A549 (cell line): ENCODE measurements around the gene TXNIP. TPM values are rescaled to one million over a fixed set of nuclear protein-coding genes. Genes with fewer than 3 reads are reported as not detected.

ENCODE experiments used
- ATAC-seq, 2 experiments: fragments of 200-7000 bp in 1 of 2; fragments of >200 bp in 1 of 2; cut with Nextera tagmentation in 1 of 2; cut with Tn5 transposase in 1 of 2; 3 replicates each; pipeline versions ENCODE4 v1.8.0 to v1.9.1; 2018 to 2020; ENCODE audit warnings: mild to moderate bottlenecking in 1 of 2, moderate library complexity in 1 of 2
- CTCF ChIA-PET: fragments of 300-600 bp; sonication (Branson Sonifier 250); formaldehyde crosslinking; extraction: SDS; loops from one replicate; lab custom pipeline; 2021; ENCODE audit warnings: antibody characterized with exemption, inconsistent platforms; lab: Yijun Ruan, JAX
- POLR2A ChIA-PET: fragments of 350-600 bp; formaldehyde crosslinking; extraction: SDS; loops from one replicate; lab custom pipeline; 2021; ENCODE audit warnings: antibody characterized with exemption, inconsistent platforms; lab: Yijun Ruan, JAX
- DNase-seq, 2 experiments: peaks; one replicate each; pipeline versions ENCODE4 v3.0.0 to v3.0.0-alpha.2; 2011 to 2016; ENCODE audit warnings: low read depth in 1 of 2, low spot score in 1 of 2
- FAIRE-seq: peaks from 2 replicates; lab custom pipeline; 2011; peaks lifted over from hg19 to GRCh38; lab: Jason Lieb, UNC
- H3K27ac ChIP-seq, 2 experiments: fragments of >200 bp; sonication (Bioruptor Twin); formaldehyde crosslinking; 3 replicates each; pipeline ENCODE4 v1.5.1; 2016 to 2017
- H3K4me1 ChIP-seq: fragments of >200 bp; sonication (Bioruptor Twin); formaldehyde crosslinking; 3 replicates; pipeline ENCODE4 v1.6.1; 2016
- H3K4me2 ChIP-seq: fragments of >200 bp; sonication (Bioruptor Twin); formaldehyde crosslinking; 3 replicates; pipeline ENCODE4 v1.6.1; 2016
- H3K4me3 ChIP-seq: fragments of >200 bp; sonication (Bioruptor Twin); formaldehyde crosslinking; 3 replicates; pipeline ENCODE4 v1.5.1; 2016
- H3K9me3 ChIP-seq: fragments of >200 bp; sonication (Bioruptor Twin); formaldehyde crosslinking; 3 replicates; pipeline ENCODE4 v1.6.1; 2016
- CBX2 ChIP-seq: fragments of 200-600 bp; sonication (generic); IDR thresholded peaks from 2 replicates; pipeline ENCODE4 v1.6.1; 2016; ENCODE audit warnings: low read depth, mild to moderate bottlenecking, borderline replicate concordance
- CBX8 ChIP-seq: fragments of 200-600 bp; sonication (generic); IDR thresholded peaks from 2 replicates; pipeline ENCODE4 v1.6.1; 2016
- CEBPB ChIP-seq, 2 experiments: fragments of >200 bp in 1 of 2; sonication (Bioruptor Twin) in 1 of 2; formaldehyde crosslinking in 1 of 2; IDR thresholded peaks; 2 replicates each; pipeline ENCODE4 v1.6.1; 2012 to 2016
- FOSB ChIP-seq: fragments of 250-450 bp; sonication (Bioruptor Pico); IDR thresholded peaks from 2 replicates; pipeline ENCODE4 v1.5.0; 2020; ENCODE audit warnings: mild to moderate bottlenecking, moderate library complexity
- FOXS1 ChIP-seq: fragments of 250-450 bp; sonication (Bioruptor Pico); IDR thresholded peaks from 2 replicates; pipeline ENCODE4 v1.5.0; 2020; ENCODE audit warnings: mild to moderate bottlenecking, moderate library complexity
- JUN ChIP-seq, 2 experiments: fragments of >200 bp; sonication (Bioruptor Twin); formaldehyde crosslinking; IDR thresholded peaks; 2 replicates in 1 of 2; 3 replicates in 1 of 2; pipeline ENCODE4 v1.6.1; 2016 to 2017
- NFE2L2 ChIP-seq: fragments of 150-350 bp; conservative IDR thresholded peaks from 2 replicates; pipeline ENCODE4 v1.6.1; 2014; ENCODE audit warnings: low read length
- NPAS2 ChIP-seq: fragments of 250-450 bp; sonication (Bioruptor Pico); IDR thresholded peaks from 2 replicates; pipeline ENCODE4 v1.8.0; 2022; ENCODE audit warnings: mild to moderate bottlenecking, moderate library complexity, borderline replicate concordance
- WGBS: methylation state at CpG from one replicate; pipeline ENCODE4 v1.1.6; 2017; ENCODE audit errors: missing lambda C conversion rate; 5-methylcytosine and 5-hydroxymethylcytosine counted together
- polyA plus RNA-seq, 4 experiments: library from polyadenylated mRNA; depleted of rRNA in 3 of 4; stranded (reverse); fragments of >200 nt; fragmentation: RNase III in 1 of 4; extraction: RNeasy Plus Mini Kit Qiagen cat#74134 plus additional on column Dnase treatment in 1 of 4; gene quantifications; 2 replicates in 3 of 4; 3 replicates in 1 of 4; pipeline ENCODE4 v1.2.3, GENCODE V29; 2011 to 2017
- TF ChIP-seq, protein P1 (sequence below): IDR thresholded peaks from 2 replicates; pipeline ENCODE4 v1.6.1; 2012
- TF ChIP-seq, protein P2 (sequence below): fragments of 250-450 bp; sonication (Bioruptor Pico); IDR thresholded peaks from 2 replicates; pipeline ENCODE4 v1.5.0; 2021; ENCODE audit warnings: mild to moderate bottlenecking, moderate library complexity, borderline replicate concordance
- TF ChIP-seq, protein P3 (sequence below): IDR thresholded peaks from 2 replicates; pipeline ENCODE4 v1.6.1; 2012

TXNIP gene
- polyA plus RNA-seq, 2 of the 4 experiments (the other 2 are of a cell fraction) = 3.1 TPM; not detected in 1

DNA sequence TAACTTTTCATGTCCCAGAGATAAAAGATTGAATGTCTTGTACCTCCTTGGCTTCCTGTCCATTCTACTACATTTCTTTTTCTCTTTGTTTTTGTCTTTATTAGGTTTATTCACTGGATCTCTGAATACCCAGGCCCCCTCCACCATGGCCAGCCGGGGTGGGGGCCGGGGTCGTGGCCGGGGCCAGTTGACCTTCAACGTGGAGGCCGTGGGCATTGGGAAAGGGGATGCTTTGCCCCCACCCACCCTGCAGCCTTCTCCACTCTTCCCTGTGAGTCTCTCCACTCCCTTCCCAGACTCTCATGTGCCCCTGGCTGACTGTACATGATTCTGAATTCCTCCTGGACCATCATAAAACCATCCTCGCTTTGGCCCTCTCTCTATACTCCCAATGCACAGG lies 21.7 kb downstream of the TXNIP start:
- no peak for ATAC-seq
- POLR2A ChIA-PET = no interaction called here
- WGBS = 60% methylated on average over 7 of the region's 7 CpGs
- Histone ChIP-seq H3K4me3 (no peak overlapping the region), H3K4me1 (peaks cover 19% of the 10 kb centered on the region; the same call in 2 of the 3 replicates), H3K9me3 (no peaks in the 10 kb centered on the region), H3K27ac (no peak overlapping the region), H3K4me2 (no peak overlapping the region)
- CTCF ChIA-PET = interaction anchor here (1.0 to 24.2 kb wide), 4 partner anchors 17 to 128 kb away, joined by 3 to 566 read pairs (median 76); partner anchors contain the start of genes HJV and TXNIP
- TF ChIP-seq, protein P1, sequence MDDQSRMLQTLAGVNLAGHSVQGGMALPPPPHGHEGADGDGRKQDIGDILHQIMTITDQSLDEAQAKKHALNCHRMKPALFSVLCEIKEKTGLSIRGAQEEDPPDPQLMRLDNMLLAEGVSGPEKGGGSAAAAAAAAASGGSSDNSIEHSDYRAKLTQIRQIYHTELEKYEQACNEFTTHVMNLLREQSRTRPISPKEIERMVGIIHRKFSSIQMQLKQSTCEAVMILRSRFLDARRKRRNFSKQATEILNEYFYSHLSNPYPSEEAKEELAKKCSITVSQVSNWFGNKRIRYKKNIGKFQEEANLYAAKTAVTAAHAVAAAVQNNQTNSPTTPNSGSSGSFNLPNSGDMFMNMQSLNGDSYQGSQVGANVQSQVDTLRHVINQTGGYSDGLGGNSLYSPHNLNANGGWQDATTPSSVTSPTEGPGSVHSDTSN = no peak
- DNase-seq = no peak
- FAIRE-seq = no peak

DNA sequence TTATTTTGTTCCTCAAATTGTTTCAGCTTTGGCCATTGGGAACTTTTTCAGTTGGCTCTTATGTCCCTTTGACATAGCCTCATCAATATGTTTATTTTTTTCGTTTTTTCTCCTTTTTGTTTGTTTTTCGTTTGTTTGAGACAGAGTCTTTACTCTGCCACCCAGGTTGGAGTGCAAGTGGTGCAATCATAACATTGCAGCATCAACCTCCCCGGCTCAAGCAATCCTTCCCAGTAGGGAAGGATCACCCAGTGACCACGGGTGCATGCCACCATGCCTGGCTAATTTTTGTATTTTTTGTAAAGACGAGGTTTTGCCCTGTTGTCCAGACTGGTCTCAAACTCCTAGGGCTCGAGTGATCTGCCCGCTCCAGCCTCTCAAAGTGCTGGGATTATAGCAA lies 23.8 kb downstream of the TXNIP start:
- CTCF ChIA-PET = interaction anchor here (1.1 to 2.4 kb wide), 3 partner anchors 34 to 110 kb away, joined by 3 to 13 read pairs (median 7); no protein-coding TSS in a partner anchor

DNA sequence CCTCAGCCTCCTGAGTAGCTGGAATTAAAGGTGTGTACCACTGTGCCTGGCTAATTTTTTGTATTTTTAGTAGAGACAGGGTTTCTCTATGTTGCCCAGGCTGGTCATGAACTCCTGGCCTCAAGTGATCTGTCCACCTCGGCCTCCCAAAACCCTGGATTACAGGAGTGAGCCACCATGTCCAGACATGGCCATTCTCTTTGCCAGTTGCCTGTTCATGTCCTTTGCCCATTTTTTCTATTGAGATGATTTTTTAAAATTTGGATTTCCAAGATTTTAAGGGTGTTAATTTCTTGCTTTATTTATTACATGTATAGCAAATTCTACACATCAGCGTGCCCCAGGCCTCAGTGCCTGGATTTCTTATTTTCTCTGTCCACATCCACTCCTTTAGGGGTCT lies 29.1 kb downstream of the TXNIP start:
- FAIRE-seq = no peak
- CTCF ChIA-PET = interaction anchor here (0.7 to 9.1 kb wide), 7 partner anchors 10 to 123 kb away, joined by 3 to 110 read pairs (median 4); no protein-coding TSS in a partner anchor

More for the DNA sequence above, 23.8 kb downstream of the TXNIP start:
- no peak for FAIRE-seq
- Histone ChIP-seq H3K4me1 (peaks cover 10% of the 10 kb centered on the region; the same call in 1 of the 3 replicates), H3K4me3 (no peak overlapping the region), H3K9me3 (peaks cover 3% of the 10 kb centered on the region; the same call in 1 of the 3 replicates), H3K27ac (peak overlapping the region; percentile 9 to 17; a peak in 1 of 6 replicates), H3K4me2 (peak overlapping the region; percentile 31; the same call in 2 of the 3 replicates)
- POLR2A ChIA-PET = no interaction called here
- DNase-seq = peak in 1 of 2 experiments; percentile 42
- TF ChIP-seq JUN (IDR thresholded peaks at IDR 0.05) = 0 out of 5 replicates have a peak, but pooled peaks of 1 of the 2 experiments have one; percentile 41
- TF ChIP-seq CEBPB (IDR thresholded peaks at IDR 0.05) = peak; percentile 64 to 65
- no peak for TF ChIP-seq FOSB (CRISPR knock-in tag)
- ATAC-seq = peak; percentile 55 to 58; a peak in 3 of 6 replicates
- WGBS = 32% methylated on average over 7 of the region's 7 CpGs

DNA sequence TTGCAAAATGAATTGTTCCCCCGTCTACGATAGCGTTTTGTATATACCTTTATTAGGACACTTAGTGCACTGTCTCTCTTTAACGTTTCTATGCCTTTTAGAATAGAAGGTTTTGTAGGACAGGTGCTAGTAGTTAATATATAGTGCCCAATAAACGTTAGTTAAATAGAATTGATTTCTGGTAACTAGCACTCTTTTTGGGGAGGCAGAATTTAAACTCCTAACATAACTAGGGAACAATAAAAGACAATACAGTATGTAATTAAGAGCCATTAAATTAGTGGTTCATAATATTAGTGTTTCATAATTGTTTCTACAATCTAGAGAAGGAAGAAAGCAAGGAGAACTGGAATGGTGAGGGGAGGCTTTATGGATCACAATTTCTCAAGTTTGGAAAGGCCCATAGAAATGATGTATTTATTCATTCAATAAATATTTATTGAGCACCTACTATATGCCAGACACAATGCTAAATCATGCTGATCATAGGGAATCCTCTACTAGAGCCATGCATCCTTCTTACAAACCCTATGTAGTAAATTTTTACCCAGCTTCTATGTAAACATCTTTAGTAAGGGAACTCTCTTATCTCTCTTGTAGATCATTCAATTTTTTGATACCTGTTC lies 31.1 kb downstream of the TXNIP start:
- TF ChIP-seq FOXS1 (CRISPR knock-in tag) = no peak
- TF ChIP-seq CBX2 = no peak
- no peak for TF ChIP-seq NFE2L2
- Histone ChIP-seq H3K27ac (peak overlapping the region; percentile 78 to 87), H3K4me2 (peak overlapping the region; percentile 92), H3K4me3 (peak overlapping the region; percentile 55), H3K9me3 (peaks cover 10% of the 10 kb centered on the region; the same call in 2 of the 3 replicates), H3K4me1 (peaks cover 33% of the 10 kb centered on the region)
- DNase-seq (no peak), ATAC-seq (no peak), FAIRE-seq (no peak)
- ChIA-PET POLR2A (interaction anchor here (0.6 to 3.1 kb wide), 8 partner anchors 8 to 684 kb away, joined by 3 to 39 read pairs (median 6); partner anchors contain the start of genes PIAS3 and RBM8A), CTCF (interaction anchor here (0.8 to 9.1 kb wide), 8 partner anchors 14 to 73 kb away, joined by 3 to 110 read pairs (median 4); partner anchors contain the start of gene ITGA10)
- WGBS = 22% methylated on average over 5 of the region's 5 CpGs

More for the DNA sequence above, 29.1 kb downstream of the TXNIP start:
- TF ChIP-seq, protein P2, sequence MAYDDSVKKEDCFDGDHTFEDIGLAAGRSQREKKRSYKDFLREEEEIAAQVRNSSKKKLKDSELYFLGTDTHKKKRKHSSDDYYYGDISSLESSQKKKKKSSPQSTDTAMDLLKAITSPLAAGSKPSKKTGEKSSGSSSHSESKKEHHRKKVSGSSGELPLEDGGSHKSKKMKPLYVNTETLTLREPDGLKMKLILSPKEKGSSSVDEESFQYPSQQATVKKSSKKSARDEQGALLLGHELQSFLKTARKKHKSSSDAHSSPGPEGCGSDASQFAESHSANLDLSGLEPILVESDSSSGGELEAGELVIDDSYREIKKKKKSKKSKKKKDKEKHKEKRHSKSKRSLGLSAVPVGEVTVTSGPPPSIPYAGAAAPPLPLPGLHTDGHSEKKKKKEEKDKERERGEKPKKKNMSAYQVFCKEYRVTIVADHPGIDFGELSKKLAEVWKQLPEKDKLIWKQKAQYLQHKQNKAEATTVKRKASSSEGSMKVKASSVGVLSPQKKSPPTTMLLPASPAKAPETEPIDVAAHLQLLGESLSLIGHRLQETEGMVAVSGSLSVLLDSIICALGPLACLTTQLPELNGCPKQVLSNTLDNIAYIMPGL (CRISPR knock-in tag) = no peak
- TF ChIP-seq, protein P3, sequence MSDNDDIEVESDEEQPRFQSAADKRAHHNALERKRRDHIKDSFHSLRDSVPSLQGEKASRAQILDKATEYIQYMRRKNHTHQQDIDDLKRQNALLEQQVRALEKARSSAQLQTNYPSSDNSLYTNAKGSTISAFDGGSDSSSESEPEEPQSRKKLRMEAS = no peak
- TF ChIP-seq CBX8 (no peak), NPAS2 (no peak)
- WGBS = 36% methylated on average over 2 of the region's 2 CpGs
- ATAC-seq (no peak), DNase-seq (no peak)
- H3K27ac ChIP-seq = no peak overlapping the region
- H3K4me2 ChIP-seq = no peak overlapping the region
- H3K9me3 ChIP-seq = peaks cover 10% of the 10 kb centered on the region; the same call in 2 of the 3 replicates
- H3K4me1 ChIP-seq = peaks cover 22% of the 10 kb centered on the region
- POLR2A ChIA-PET = no interaction called here
- H3K4me3 ChIP-seq = no peak overlapping the region
